Stimulated activated memory B cell treated with anti-CD40 and anti-IgM and Interleukin-4, amounts not matched to agents 10 μg/mL and 1 μg/mL and 100 μg/mL, for 72 hours (primary cell): ENCODE measurements around the gene AQP6.

Experiments used
- ATAC-seq: fragments of 150-1000 bp; cut with Tn5 transposase; 2 replicates; pipeline ENCODE4 v1.10.0; 2021
- H3K27ac Mint-ChIP-seq: one replicate; pipeline ENCODE4 v1.8.0; 2022; ENCODE audit warnings: mild to moderate bottlenecking, mixed read lengths
- H3K27me3 Mint-ChIP-seq: one replicate; pipeline ENCODE4 v1.8.0; 2022; ENCODE audit warnings: mixed read lengths
- H3K36me3 Mint-ChIP-seq: one replicate; pipeline ENCODE4 v1.8.0; 2022; ENCODE audit warnings: mixed read lengths
- H3K4me1 Mint-ChIP-seq: one replicate; pipeline ENCODE4 v1.8.0; 2022; ENCODE audit warnings: mixed read lengths
- H3K4me3 Mint-ChIP-seq: one replicate; pipeline ENCODE4 v1.8.0; 2022; ENCODE audit warnings: mild to moderate bottlenecking, moderate library complexity, mixed read lengths
- H3K9me3 Mint-ChIP-seq: one replicate; pipeline ENCODE4 v1.8.0; 2022; ENCODE audit warnings: mixed read lengths

AQP6 gene

GRCh38 chr12:49960474-49961110, 12.2 kb upstream of the AQP6 start:
- H3K27ac Mint-ChIP-seq = no peak overlapping the region

GRCh38 chr12:49961111-49961922, 11.4 kb upstream of the AQP6 start, which contains the start of gene AQP5:
Gene AQP5, plus strand, starts transcription at chr12:49961872. Its CDS starts 146 bp downstream, at chr12:49962018.
- peak; percentile 10 for ATAC-seq
- Mint-ChIP-seq H3K4me3 (peak within 1 kb of the TSS; percentile 37), H3K9me3 (no peaks in the 10 kb centered on the region), H3K4me1 (peaks cover 9% of the 10 kb centered on the region), H3K27me3 (peaks cover 89% of the 10 kb centered on the region), H3K27ac (no peak within 1 kb of the TSS), H3K36me3 (no peaks in the 10 kb centered on the region)

More at GRCh38 chr12:49960474-49961110, 12.2 kb upstream of the AQP6 start:
- H3K4me3 Mint-ChIP-seq = peak overlapping the region; percentile 15
- H3K4me1 Mint-ChIP-seq = peaks cover 9% of the 10 kb centered on the region
- H3K9me3 Mint-ChIP-seq = no peaks in the 10 kb centered on the region
- no peaks in the 10 kb centered on the region for H3K36me3 Mint-ChIP-seq
- no peak for ATAC-seq
- peaks cover 89% of the 10 kb centered on the region for H3K27me3 Mint-ChIP-seq

GRCh38 chr12:49961993-49962764, 10.6 kb upstream of the AQP6 start:
- H3K27me3 Mint-ChIP-seq = peaks cover 89% of the 10 kb centered on the region
- peak overlapping the region; percentile 37 for H3K4me3 Mint-ChIP-seq
- no peak for ATAC-seq
- H3K9me3 Mint-ChIP-seq = no peaks in the 10 kb centered on the region
- H3K36me3 Mint-ChIP-seq = no peaks in the 10 kb centered on the region
- H3K27ac Mint-ChIP-seq = no peak overlapping the region
- peaks cover 14% of the 10 kb centered on the region for H3K4me1 Mint-ChIP-seq

DNA sequence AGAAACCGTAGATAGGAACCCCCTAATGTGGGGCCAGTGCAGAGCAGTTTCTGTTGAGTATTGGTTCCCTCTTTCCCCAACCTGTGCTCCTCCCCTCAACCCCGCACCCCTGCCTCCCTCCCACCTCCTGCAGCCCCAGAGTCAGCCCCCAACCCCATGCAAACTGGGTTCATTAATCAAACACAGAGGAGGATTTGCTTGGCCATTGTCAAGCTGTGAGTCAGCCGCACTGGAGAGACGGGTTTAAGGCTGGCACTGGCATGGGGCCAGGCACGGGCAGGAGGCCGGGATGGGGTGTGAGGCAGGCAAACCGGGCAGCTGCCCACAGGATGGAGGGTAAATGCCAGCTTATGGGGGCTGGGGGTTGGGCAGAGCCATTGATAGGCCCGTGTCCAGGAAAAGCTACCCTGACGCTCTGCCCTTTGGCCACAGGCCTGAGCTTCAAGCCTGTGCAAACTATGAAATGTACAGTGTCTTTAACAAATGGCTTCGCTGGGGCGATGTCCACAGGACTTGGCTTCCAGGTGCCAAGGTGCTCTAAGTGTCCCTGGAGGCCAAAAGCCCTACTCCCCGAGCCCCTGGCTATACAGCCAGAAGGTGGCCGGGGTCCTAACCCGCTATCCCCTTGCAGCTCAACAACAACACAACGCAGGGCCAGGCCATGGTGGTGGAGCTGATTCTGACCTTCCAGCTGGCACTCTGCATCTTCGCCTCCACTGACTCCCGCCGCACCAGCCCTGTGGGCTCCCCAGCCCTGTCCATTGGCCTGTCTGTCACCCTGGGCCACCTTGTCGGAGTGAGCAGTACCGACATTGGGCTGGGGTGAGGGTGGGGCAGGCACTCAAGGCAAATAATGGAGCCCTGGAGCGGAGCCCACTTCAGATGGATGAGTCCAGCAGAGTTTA, 9.6 kb upstream of the AQP6 start:
- peaks cover 83% of the 10 kb centered on the region for H3K27me3 Mint-ChIP-seq
- H3K4me3 Mint-ChIP-seq = no peak overlapping the region
- no peaks in the 10 kb centered on the region for H3K36me3 Mint-ChIP-seq
- peaks cover 15% of the 10 kb centered on the region for H3K4me1 Mint-ChIP-seq
- no peaks in the 10 kb centered on the region for H3K9me3 Mint-ChIP-seq
- ATAC-seq = no peak
- no peak overlapping the region for H3K27ac Mint-ChIP-seq

DNA sequence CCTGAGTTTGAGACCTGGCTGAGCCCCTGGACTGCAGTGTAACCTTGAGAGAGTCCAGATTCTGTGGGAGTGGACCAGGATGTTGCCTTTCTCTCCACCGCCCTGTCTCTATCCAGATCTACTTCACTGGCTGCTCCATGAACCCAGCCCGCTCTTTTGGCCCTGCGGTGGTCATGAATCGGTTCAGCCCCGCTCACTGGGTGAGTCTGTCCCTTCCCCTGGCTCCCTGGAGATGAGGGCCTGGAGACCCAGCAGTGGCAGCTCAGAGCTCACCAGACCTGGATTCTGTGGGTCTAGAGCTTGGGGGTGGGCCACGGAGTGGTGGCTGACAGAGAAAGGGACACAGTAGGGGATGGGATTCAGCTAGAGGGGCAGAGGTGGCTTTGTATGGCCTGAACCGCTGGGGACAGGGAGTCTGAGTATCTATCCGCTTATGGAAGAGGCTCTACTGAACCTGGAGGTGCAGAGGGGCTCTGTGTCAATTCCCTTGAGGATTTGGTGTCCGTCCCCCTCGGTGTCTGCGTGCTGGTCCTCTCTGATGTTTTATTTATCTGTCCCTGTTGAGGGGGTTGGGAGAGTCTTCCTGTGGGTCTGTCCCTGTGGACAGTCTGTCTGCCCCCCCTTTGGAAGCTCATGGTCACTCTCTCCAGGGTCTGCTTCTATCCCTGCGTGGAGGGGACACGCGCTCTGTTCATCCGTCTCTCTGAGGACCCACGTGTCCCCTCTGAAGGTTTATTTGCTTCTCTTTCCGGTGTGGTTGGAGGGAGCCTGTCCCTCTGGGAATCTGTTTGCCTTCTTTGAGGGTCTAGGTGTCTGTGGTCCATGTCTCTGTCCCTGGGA, 8.6 kb upstream of the AQP6 start:
- peaks cover 72% of the 10 kb centered on the region for H3K27me3 Mint-ChIP-seq
- H3K4me3 Mint-ChIP-seq = no peak overlapping the region
- peaks cover 15% of the 10 kb centered on the region for H3K4me1 Mint-ChIP-seq
- no peaks in the 10 kb centered on the region for H3K36me3 Mint-ChIP-seq
- no peak for ATAC-seq
- H3K9me3 Mint-ChIP-seq = no peaks in the 10 kb centered on the region
- H3K27ac Mint-ChIP-seq = no peak overlapping the region

DNA sequence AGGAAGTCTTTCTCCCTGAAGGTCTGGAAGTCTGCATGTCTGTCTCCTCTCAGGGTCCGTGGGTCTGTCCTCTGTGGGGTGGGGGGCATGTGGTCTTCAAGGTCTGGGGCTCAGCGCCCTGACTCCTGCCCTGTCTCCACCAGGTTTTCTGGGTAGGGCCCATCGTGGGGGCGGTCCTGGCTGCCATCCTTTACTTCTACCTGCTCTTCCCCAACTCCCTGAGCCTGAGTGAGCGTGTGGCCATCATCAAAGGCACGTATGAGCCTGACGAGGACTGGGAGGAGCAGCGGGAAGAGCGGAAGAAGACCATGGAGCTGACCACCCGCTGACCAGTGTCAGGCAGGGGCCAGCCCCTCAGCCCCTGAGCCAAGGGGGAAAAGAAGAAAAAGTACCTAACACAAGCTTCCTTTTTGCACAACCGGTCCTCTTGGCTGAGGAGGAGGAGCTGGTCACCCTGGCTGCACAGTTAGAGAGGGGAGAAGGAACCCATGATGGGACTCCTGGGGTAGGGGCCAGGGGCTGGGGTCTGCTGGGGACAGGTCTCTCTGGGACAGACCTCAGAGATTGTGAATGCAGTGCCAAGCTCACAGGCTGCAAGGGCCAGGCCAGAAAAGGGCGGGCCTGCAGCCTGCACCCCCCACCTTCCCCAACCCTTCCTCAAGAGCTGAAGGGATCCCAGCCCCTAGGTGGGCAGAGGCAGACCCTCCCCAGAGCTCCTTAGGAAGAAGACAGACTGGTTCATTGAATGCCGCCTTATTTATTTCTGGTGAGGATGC, 7.7 kb upstream of the AQP6 start:
- H3K4me3 Mint-ChIP-seq = no peak overlapping the region
- H3K27me3 Mint-ChIP-seq = peaks cover 64% of the 10 kb centered on the region
- no peaks in the 10 kb centered on the region for H3K9me3 Mint-ChIP-seq
- H3K27ac Mint-ChIP-seq = no peak overlapping the region
- H3K36me3 Mint-ChIP-seq = no peaks in the 10 kb centered on the region
- no peak for ATAC-seq
- H3K4me1 Mint-ChIP-seq = peaks cover 15% of the 10 kb centered on the region

- no peaks in the 10 kb centered on the region for H3K36me3 Mint-ChIP-seq
- H3K4me1 Mint-ChIP-seq = peaks cover 7% of the 10 kb centered on the region
- peaks cover 56% of the 10 kb centered on the region for H3K27me3 Mint-ChIP-seq
- H3K27ac Mint-ChIP-seq = no peak overlapping the region
- H3K4me3 Mint-ChIP-seq = no peak overlapping the region
- H3K9me3 Mint-ChIP-seq = no peaks in the 10 kb centered on the region
- ATAC-seq = no peak
These were observed 6.9 kb upstream of the AQP6 start for GRCh38 chr12:49965836-49966235.

- Mint-ChIP-seq H3K27me3 (peaks cover 53% of the 10 kb centered on the region), H3K4me3 (no peak overlapping the region), H3K4me1 (peaks cover 7% of the 10 kb centered on the region), H3K36me3 (no peaks in the 10 kb centered on the region), H3K27ac (no peak overlapping the region), H3K9me3 (no peaks in the 10 kb centered on the region)
- ATAC-seq = no peak
These were observed 6.2 kb upstream of the AQP6 start for GRCh38 chr12:49966511-49967041.

GRCh38 chr12:49967042-49967776, 5.5 kb upstream of the AQP6 start:
- peak; percentile 77 for ATAC-seq
- H3K4me3 Mint-ChIP-seq = peak overlapping the region; percentile 59
- peaks cover 7% of the 10 kb centered on the region for H3K4me1 Mint-ChIP-seq
- no peak overlapping the region for H3K27ac Mint-ChIP-seq
- no peaks in the 10 kb centered on the region for H3K36me3 Mint-ChIP-seq
- H3K9me3 Mint-ChIP-seq = no peaks in the 10 kb centered on the region
- peaks cover 50% of the 10 kb centered on the region for H3K27me3 Mint-ChIP-seq

GRCh38 chr12:49967777-49968250, 4.9 kb upstream of the AQP6 start:
- no peaks in the 10 kb centered on the region for H3K36me3 Mint-ChIP-seq
- no peaks in the 10 kb centered on the region for H3K9me3 Mint-ChIP-seq
- H3K27me3 Mint-ChIP-seq = peaks cover 44% of the 10 kb centered on the region
- peaks cover 7% of the 10 kb centered on the region for H3K4me1 Mint-ChIP-seq
- no peak for ATAC-seq
- no peak overlapping the region for H3K27ac Mint-ChIP-seq
- peak overlapping the region; percentile 7 for H3K4me3 Mint-ChIP-seq

DNA sequence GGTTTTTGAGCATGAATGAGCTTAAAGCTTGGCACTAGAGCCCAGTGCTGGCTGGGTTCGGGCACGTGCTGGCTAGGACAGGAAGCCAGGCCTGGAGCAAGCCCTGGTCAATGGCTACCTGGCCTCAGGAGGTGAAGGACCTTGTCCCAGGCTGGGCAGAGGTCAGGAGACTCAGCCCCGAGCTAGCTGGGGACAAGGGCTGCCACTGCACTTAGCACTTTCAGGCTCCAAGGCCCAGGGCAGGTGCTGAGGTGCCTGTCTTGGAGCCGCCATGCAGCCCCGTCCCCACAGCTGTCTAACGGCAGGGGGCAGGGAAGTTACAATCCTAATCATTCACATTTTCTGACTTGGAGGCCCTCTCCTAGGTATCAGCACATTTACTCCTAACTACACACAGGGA, 4.3 kb upstream of the AQP6 start:
- H3K4me3 Mint-ChIP-seq = no peak overlapping the region
- no peaks in the 10 kb centered on the region for H3K9me3 Mint-ChIP-seq
- ATAC-seq = no peak

DNA sequence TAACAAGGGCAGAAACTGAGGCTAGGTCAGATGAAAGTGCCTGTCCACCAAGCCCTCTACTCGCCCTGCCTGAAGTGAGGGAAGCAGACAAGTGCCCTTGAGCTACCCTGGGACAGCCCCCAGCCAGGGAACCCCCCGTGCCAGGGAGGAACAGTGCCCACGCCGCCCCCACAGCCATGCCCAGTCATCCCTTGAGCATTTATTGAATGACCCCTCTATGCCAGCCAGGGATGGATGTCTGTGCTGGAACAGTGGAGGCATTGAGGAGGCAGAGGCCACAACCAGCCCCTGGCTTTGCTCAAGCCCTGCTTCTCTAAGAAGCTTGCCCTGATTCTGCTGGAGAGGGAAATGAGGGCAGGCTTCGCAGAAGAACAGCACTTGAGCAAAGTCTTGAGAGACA, 3.7 kb upstream of the AQP6 start:
- H3K27me3 Mint-ChIP-seq = peaks cover 32% of the 10 kb centered on the region
- no peaks in the 10 kb centered on the region for H3K9me3 Mint-ChIP-seq

More for the DNA sequence above, 4.3 kb upstream of the AQP6 start:
- H3K27me3 Mint-ChIP-seq = peaks cover 37% of the 10 kb centered on the region
- H3K36me3 Mint-ChIP-seq = no peaks in the 10 kb centered on the region
- H3K27ac Mint-ChIP-seq = no peak overlapping the region
- H3K4me1 Mint-ChIP-seq = peaks cover 7% of the 10 kb centered on the region

More for the DNA sequence above, 3.7 kb upstream of the AQP6 start:
- Mint-ChIP-seq H3K4me3 (no peak overlapping the region), H3K27ac (no peak overlapping the region), H3K36me3 (no peaks in the 10 kb centered on the region), H3K4me1 (peaks cover 7% of the 10 kb centered on the region)
- no peak for ATAC-seq
